ENCODE results near the gene NTF4.
A peak's percentile ranks its signal among the peaks of the same experiment; 100 is the strongest.
"Not testable (repeated sequence)": the region's sequence is repeated elsewhere in the genome, so short reads cannot be mapped to it uniquely, and the experiment has no call there.

NTF4 gene

GRCh38 chr19:49086296-49086695, 21.7 kb upstream of the NTF4 start:
- DNase-seq, result no peak

GRCh38 chr19:49085868-49086232, 21.2 kb upstream of the NTF4 start:
- no peak for DNase-seq

GRCh38 chr19:49085020-49085867, 20.6 kb upstream of the NTF4 start, which contains the start of gene SNRNP70:
Gene SNRNP70, plus strand, starts transcription at chr19:49085451. Its CDS starts 964 bp downstream, at chr19:49086415.
- DNase-seq, result peak; percentile 99

GRCh38 chr19:49084206-49085019, 19.8 kb upstream of the NTF4 start:
- DNase-seq, result no peak

GRCh38 chr19:49081273-49081672, 16.7 kb upstream of the NTF4 start:
- no peak for DNase-seq

- no peak for DNase-seq
Observed at GRCh38 chr19:49080392-49080791, 15.8 kb upstream of the NTF4 start.

- DNase-seq, result not testable (repeated sequence)
Observed at GRCh38 chr19:49074869-49075268, 10.3 kb upstream of the NTF4 start.

GRCh38 chr19:49073514-49074378, 9.1 kb upstream of the NTF4 start:
- DNase-seq, result no peak

- no peak for DNase-seq
Observed at GRCh38 chr19:49071860-49072547, 7.4 kb upstream of the NTF4 start.

- DNase-seq, result no peak
Observed at GRCh38 chr19:49070416-49070815, 5.8 kb upstream of the NTF4 start.

- DNase-seq, result no peak
Observed at GRCh38 chr19:49069026-49069425, 4.4 kb upstream of the NTF4 start.

- no peak for DNase-seq
Observed at GRCh38 chr19:49067554-49067953, 2.9 kb upstream of the NTF4 start.

- no peak for DNase-seq
Observed at GRCh38 chr19:49065905-49066512, 1.4 kb upstream of the NTF4 start.

GRCh38 chr19:49064029-49064629, 489 bp downstream of the NTF4 start:
- no peak for DNase-seq

GRCh38 chr19:49061445-49061844, 3.2 kb downstream of the NTF4 start:
- no peak for DNase-seq

- no peak for DNase-seq
Observed at GRCh38 chr19:49061000-49061399, 3.6 kb downstream of the NTF4 start.

GRCh38 chr19:49059053-49059452, 5.6 kb downstream of the NTF4 start:
- DNase-seq, result no peak

- DNase-seq, result no peak
Observed at GRCh38 chr19:49058562-49058961, 6.1 kb downstream of the NTF4 start.

GRCh38 chr19:49057636-49058234, 6.9 kb downstream of the NTF4 start, which contains the start of gene CGB7:
Gene CGB7, minus strand, starts transcription at chr19:49057749. Its CDS starts 2,374 bp downstream, at chr19:49055375.
- DNase-seq, result no peak

GRCh38 chr19:49056902-49057596, 7.6 kb downstream of the NTF4 start:
- not testable (repeated sequence) for DNase-seq
